GM19043 (cell line): ENCODE results near the gene CEBPB.
"Not testable (repeated sequence)": the region's sequence is repeated elsewhere in the genome, so short reads cannot be mapped to it uniquely, and the experiment has no call there.

ENCODE experiments used
- ATAC-seq: cut with Tn5 transposase; IDR thresholded peaks from one replicate; pipeline ENCODE4 v1.9.1; 2021; ENCODE audit warnings: low read depth; ENCODE audit not compliant: unreplicated experiment

Gene CEBPB

GRCh38 chr20:50207026-50207425, 16.4 kb downstream of the CEBPB start:
- ATAC-seq: no peak

GRCh38 chr20:50208085-50208491, 17.5 kb downstream of the CEBPB start:
- ATAC-seq: no peak

GRCh38 chr20:50208815-50209214, 18.2 kb downstream of the CEBPB start:
- not testable (repeated sequence) for ATAC-seq

GRCh38 chr20:50210066-50210619, 19.5 kb downstream of the CEBPB start:
- no peak for ATAC-seq

GRCh38 chr20:50211091-50211490, 20.5 kb downstream of the CEBPB start:
- no peak for ATAC-seq

- no peak for ATAC-seq
Measured at GRCh38 chr20:50213531-50214106, 23.0 kb downstream of the CEBPB start.

- ATAC-seq: no peak
Measured at GRCh38 chr20:50214226-50215024, 23.8 kb downstream of the CEBPB start.

GRCh38 chr20:50215101-50215690, 24.6 kb downstream of the CEBPB start:
- ATAC-seq: no peak

GRCh38 chr20:50215926-50216325, 25.3 kb downstream of the CEBPB start:
- no peak for ATAC-seq

GRCh38 chr20:50216543-50217206, 26.0 kb downstream of the CEBPB start:
- no peak for ATAC-seq

- no peak for ATAC-seq
Measured at GRCh38 chr20:50217207-50217949, 26.7 kb downstream of the CEBPB start.

- ATAC-seq: no peak
Measured at GRCh38 chr20:50218987-50219435, 28.4 kb downstream of the CEBPB start.

- ATAC-seq: no peak
Measured at GRCh38 chr20:50219600-50219999, 29.0 kb downstream of the CEBPB start.

- ATAC-seq: no peak
Measured at GRCh38 chr20:50220093-50220893, 29.7 kb downstream of the CEBPB start.

GRCh38 chr20:50220894-50221365, 30.3 kb downstream of the CEBPB start:
- no peak for ATAC-seq

GRCh38 chr20:50221501-50222308, 31.1 kb downstream of the CEBPB start:
- ATAC-seq: no peak

- ATAC-seq: no peak
Measured at GRCh38 chr20:50222309-50223038, 31.8 kb downstream of the CEBPB start.
